ENCODE results near the gene PTPRM. TPM values are rescaled to one million over a fixed set of nuclear protein-coding genes. Genes with fewer than 3 reads are reported as not detected.

The PTPRM gene
- total RNA-seq, 1 donor from 2014 or later = 102 TPM

GRCh38 chr18:7919565-7919964 is 352.4 kb downstream of the PTPRM start:
- no peak for FAIRE-seq
- no peak for DNase-seq (ENCODE audit: low spot score in 2 of 2)

GRCh38 chr18:7921938-7922587 is 354.9 kb downstream of the PTPRM start:
- FAIRE-seq (no peak), DNase-seq (ENCODE audit: low spot score in 2 of 2) (no peak)

GRCh38 chr18:7923105-7923504 is 356.0 kb downstream of the PTPRM start:
- no peak for DNase-seq (ENCODE audit: low spot score in 2 of 2)
- FAIRE-seq = no peak

- FAIRE-seq (no peak), DNase-seq (ENCODE audit: low spot score in 2 of 2) (no peak)
Measured at GRCh38 chr18:7924616-7925015, 357.5 kb downstream of the PTPRM start.

- DNase-seq (ENCODE audit: low spot score in 2 of 2) (no peak), FAIRE-seq (no peak)
Measured at GRCh38 chr18:7926526-7926925, 359.4 kb downstream of the PTPRM start.

GRCh38 chr18:7927119-7927518 is 360.0 kb downstream of the PTPRM start:
- DNase-seq (ENCODE audit: low spot score in 2 of 2) = no peak
- no peak for FAIRE-seq

- FAIRE-seq = no peak
Measured at GRCh38 chr18:7931763-7932162, 364.6 kb downstream of the PTPRM start.

GRCh38 chr18:7937268-7937667 is 370.2 kb downstream of the PTPRM start:
- DNase-seq (ENCODE audit: low spot score in 2 of 2) = no peak
- FAIRE-seq = no peak

More at GRCh38 chr18:7931763-7932162, 364.6 kb downstream of the PTPRM start:
- DNase-seq (ENCODE audit: low spot score in 2 of 2) = no peak

GRCh38 chr18:7939521-7939920 is 372.4 kb downstream of the PTPRM start:
- no peak for FAIRE-seq
- no peak for DNase-seq (ENCODE audit: low spot score in 2 of 2)

GRCh38 chr18:7940379-7940778 is 373.3 kb downstream of the PTPRM start:
- no peak for FAIRE-seq
- DNase-seq (ENCODE audit: low spot score in 2 of 2) = no peak

GRCh38 chr18:7940971-7941370 is 373.9 kb downstream of the PTPRM start:
- no peak for FAIRE-seq
- no peak for DNase-seq (ENCODE audit: low spot score in 2 of 2)

GRCh38 chr18:7941533-7941932 is 374.4 kb downstream of the PTPRM start:
- FAIRE-seq (no peak), DNase-seq (ENCODE audit: low spot score in 2 of 2) (no peak)

GRCh38 chr18:7945882-7946281 is 378.8 kb downstream of the PTPRM start:
- DNase-seq (ENCODE audit: low spot score in 2 of 2) (peak in 1 of 2 donors; percentile 8), FAIRE-seq (no peak)

- DNase-seq (ENCODE audit: low spot score in 2 of 2) = peak in 1 of 2 donors; percentile 10
Measured at GRCh38 chr18:7946734-7947377, 379.7 kb downstream of the PTPRM start.

GRCh38 chr18:7950380-7951136 is 383.4 kb downstream of the PTPRM start:
- FAIRE-seq (no peak), DNase-seq (ENCODE audit: low spot score in 2 of 2) (no peak)

More at GRCh38 chr18:7946734-7947377, 379.7 kb downstream of the PTPRM start:
- no peak for FAIRE-seq

GRCh38 chr18:7953095-7953958 is 386.2 kb downstream of the PTPRM start:
- DNase-seq (ENCODE audit: low spot score in 2 of 2) (no peak), FAIRE-seq (no peak)

- FAIRE-seq (no peak), DNase-seq (ENCODE audit: low spot score in 2 of 2) (no peak)
Measured at GRCh38 chr18:7954238-7954637, 387.1 kb downstream of the PTPRM start.

- no peak for FAIRE-seq
- DNase-seq (ENCODE audit: low spot score in 2 of 2) = no peak
Measured at GRCh38 chr18:7955175-7955574, 388.1 kb downstream of the PTPRM start.

- no peak for FAIRE-seq
- no peak for DNase-seq (ENCODE audit: low spot score in 2 of 2)
Measured at GRCh38 chr18:7957297-7957696, 390.2 kb downstream of the PTPRM start.

- no peak for FAIRE-seq
- no peak for DNase-seq (ENCODE audit: low spot score in 2 of 2)
Measured at GRCh38 chr18:7958081-7958896, 391.2 kb downstream of the PTPRM start.

Measured in frontal cortex (tissue), 4 donors.